K562 (cell line): ENCODE measurements around the gene MC1R. TPM values are rescaled to one million over a fixed set of nuclear protein-coding genes. Genes with fewer than 3 reads are reported as not detected.
A peak's percentile ranks its signal among the peaks of the same experiment; 100 is the strongest.

Experiments
- ATAC-seq: fragments of 200-7000 bp; cut with Tn5 transposase; 3 replicates; pipeline ENCODE4 v1.9.1; 2020; ENCODE audit warnings: moderate library complexity
- BruUV-seq: library from RNA; stranded (reverse); fragments of 400-500 nt; replicated peaks from 2 replicates; lab custom pipeline; 2021; lab: Mats Ljungman, UMichigan
- CTCF ChIA-PET: fragments of 300-600 bp; formaldehyde crosslinking; extraction: SDS; loops from one replicate; lab custom pipeline; 2021; ENCODE audit warnings: low intra/inter-chr PET ratio; lab: Yijun Ruan, JAX
- POLR2A ChIA-PET: fragments of 300-600, 350-650 bp; sonication (Branson Sonifier 250); formaldehyde crosslinking; extraction: SDS; loops from one replicate; lab custom pipeline; 2021; ENCODE audit warnings: antibody characterized with exemption, inconsistent platforms; lab: Yijun Ruan, JAX
- DNase-seq, 4 experiments: peaks; one replicate each; pipeline versions ENCODE4 v3.0.0 to v3.0.0-alpha.2; 2011 to 2018; ENCODE audit warnings: low spot score in 3 of 4, mixed read lengths in 3 of 4; ENCODE audit errors: extremely low read depth in 1 of 4
- FAIRE-seq: peaks from 2 replicates; lab custom pipeline; 2011; peaks lifted over from hg19 to GRCh38; lab: Jason Lieb, UNC
- H2AFZ ChIP-seq: 2 replicates; pipeline ENCODE4 v1.6.0; 2011; ENCODE audit warnings: low read depth, low read length, control low read depth, inconsistent platforms
- H3K27ac ChIP-seq: fragments of 200-600 bp; 3 replicates; pipeline ENCODE4 v1.8.0; 2011; ENCODE audit warnings: low read depth, mild to moderate bottlenecking, control low read depth, inconsistent platforms, low read length, moderate library complexity, mixed read lengths; ENCODE audit errors: extremely low read depth
- H3K27me3 ChIP-seq, 2 experiments: fragments of 300-600 bp in 1 of 2; 2 replicates in 1 of 2; 3 replicates in 1 of 2; pipeline versions ENCODE4 v1.6.0 to v1.8.0; 2011; ENCODE audit warnings: inconsistent platforms in 2 of 2, low read length in 2 of 2, mild to moderate bottlenecking in 1 of 2, mixed read lengths in 1 of 2, moderate library complexity in 1 of 2; ENCODE audit not compliant: control insufficient read depth in 2 of 2, insufficient read depth in 2 of 2
- H3K36me3 ChIP-seq: fragments of 300-600 bp; 3 replicates; pipeline ENCODE4 v1.8.0; 2011; ENCODE audit warnings: mild to moderate bottlenecking, low read length, inconsistent platforms; ENCODE audit not compliant: control insufficient read depth, insufficient read depth
- H3K4me1 ChIP-seq, 2 experiments: fragments of 200-600 bp in 1 of 2; replicated peaks in 1 of 2; 2 replicates in 1 of 2; 3 replicates in 1 of 2; pipeline versions ENCODE4 v1.5.1 to v1.8.0; 2011; ENCODE audit warnings: inconsistent platforms in 2 of 2, low read length in 2 of 2, mild to moderate bottlenecking in 1 of 2, mixed read lengths in 1 of 2, moderate library complexity in 1 of 2; ENCODE audit not compliant: control insufficient read depth in 2 of 2, insufficient read depth in 2 of 2
- H3K4me2 ChIP-seq: 2 replicates; pipeline ENCODE4 v1.6.1; 2011; ENCODE audit warnings: low read length, control low read depth, inconsistent platforms, mixed read lengths; ENCODE audit not compliant: insufficient read depth
- H3K4me3 ChIP-seq: fragments of 200-600 bp; sonication (generic), shearing (Covaris generic); 2 replicates; pipeline ENCODE4 v1.5.1; 2016; ENCODE audit warnings: control low read depth, inconsistent platforms
- H3K79me2 ChIP-seq: fragments of 200-600 bp; 3 replicates; pipeline ENCODE4 v1.8.0; 2011; ENCODE audit warnings: low read length, inconsistent platforms; ENCODE audit not compliant: control insufficient read depth, insufficient read depth
- H3K9ac ChIP-seq, 2 experiments: 2 replicates each; pipeline versions ENCODE4 v1.6.0 to v1.6.1; 2011; ENCODE audit warnings: low read depth in 2 of 2, low read length in 2 of 2, control low read depth in 1 of 2, inconsistent platforms in 1 of 2, mild to moderate bottlenecking in 1 of 2, mixed read lengths in 1 of 2; ENCODE audit not compliant: insufficient read depth in 1 of 2
- H3K9me1 ChIP-seq: one replicate; pipeline ENCODE4 v1.6.0; 2011; ENCODE audit warnings: inconsistent platforms, mild to moderate bottlenecking, low read length, moderate library complexity; ENCODE audit not compliant: control insufficient read depth, insufficient read depth
- H3K9me3 ChIP-seq: replicated peaks from 2 replicates; pipeline ENCODE4 v1.5.1; 2011; ENCODE audit warnings: low read depth, low read length, inconsistent platforms; ENCODE audit not compliant: control insufficient read depth, insufficient read depth
- H4K20me1 ChIP-seq: replicated peaks from 2 replicates; pipeline ENCODE4 v1.6.1; 2011; ENCODE audit warnings: low read length, inconsistent platforms, mixed read lengths; ENCODE audit not compliant: control insufficient read depth, insufficient read depth
- ZEB2 ChIP-seq: fragments of 450-650 bp; IDR thresholded peaks from 2 replicates; pipeline ENCODE4 v1.6.1; 2016
- WGBS: fragments of 100-300 bp; shearing (Covaris generic); methylation state at CpG from one replicate; pipeline ENCODE4 v1.1.6; 2016; ENCODE audit warnings: low coverage, mixed read lengths; ENCODE audit not compliant: insufficient coverage; ENCODE audit errors: missing lambda C conversion rate; 5-methylcytosine and 5-hydroxymethylcytosine counted together
- in situ Hi-C: fragments of 300-500 bp; cut with MboI; formaldehyde crosslinking; loops from 4 replicates; pipeline ENCODE4 v1.15.0; 2018; ENCODE audit warnings: inconsistent platforms, mixed read lengths
- intact Hi-C: fragments of 100-400 bp; cut with micrococcal nuclease; formaldehyde crosslinking; loops from 2 replicates; pipeline ENCODE4 v1.14.2; 2022
- polyA plus RNA-seq, 8 experiments: library from polyadenylated mRNA; depleted of rRNA in 4 of 8; stranded (reverse) in 5 of 8; unstranded in 3 of 8; fragments of >200 nt; fragmentation: Nextera tagmentation in 2 of 8; fragmentation: Illumina TruSeq in 1 of 8; extraction: Ambion mirVana in 2 of 8; extraction: Trizol in 1 of 8; gene quantifications; 2 replicates each; pipeline versions ENCODE4 v1.2.1 to v1.2.3, GENCODE V29; 2011 to 2014; ENCODE audit warnings: inconsistent platforms in 1 of 8, missing spikeins in 1 of 8
- total RNA-seq, 7 experiments: library from RNA; depleted of rRNA in 6 of 7; stranded (reverse); fragments of >200 nt in 6 of 7; fragmentation: Illumina TruSeq in 2 of 7; extraction: Trizol in 2 of 7; gene quantifications; 2 replicates each; pipeline versions ENCODE4 v1.2.1 to v1.2.3, GENCODE V29; 2011 to 2021; ENCODE audit warnings: low replicate concordance in 1 of 7
- TF ChIP-seq, protein P1 (sequence below): sonication (generic); formaldehyde crosslinking; IDR thresholded peaks from 2 replicates; pipeline ENCODE4 v1.8.1; 2023; ENCODE audit warnings: mild to moderate bottlenecking, missing genetic modification reagents
- TF ChIP-seq, protein P2 (sequence below), 2 experiments: fragments of 450-650 bp; IDR thresholded peaks; 2 replicates each; pipeline ENCODE4 v1.6.1; 2018; ENCODE audit warnings: mild to moderate bottlenecking in 2 of 2, low read depth in 1 of 2; ENCODE audit not compliant: partially characterized antibody in 2 of 2

The MC1R gene
- total and polyA plus RNA-seq, 9 of the 15 experiments (the other 6 are each of a cell fraction or from before 2014, with no cell fraction given): 0.14 to 5.3 (median 2.5) TPM; not detected in 1

DNA sequence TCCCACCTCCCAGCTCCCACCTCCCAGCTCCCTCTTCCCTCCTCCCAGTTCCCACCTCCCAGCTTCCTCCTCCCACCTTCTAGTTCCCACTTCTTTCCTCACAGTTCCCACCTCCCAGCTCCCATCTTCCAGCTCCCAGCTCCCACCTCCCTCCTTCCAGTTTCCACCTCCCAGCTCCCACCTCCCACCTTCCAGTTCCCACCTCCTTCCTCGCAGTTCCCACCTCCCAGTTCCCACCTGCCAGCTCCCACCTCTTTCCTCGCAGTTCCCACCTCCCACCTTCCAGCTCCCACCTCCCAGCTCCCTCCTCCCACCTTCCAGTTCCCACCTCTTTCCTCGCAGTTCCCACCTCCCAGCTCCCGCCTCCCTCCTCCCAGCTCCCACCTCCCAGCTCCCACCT is 10.4 kb upstream of the MC1R start:
- peaks cover 0 to 31% of the 10 kb centered on the region in 2 experiments; a peak in 2 of 5 replicates for H3K4me1 ChIP-seq
- no peak overlapping the region for H3K4me2 ChIP-seq
- no peaks in the 10 kb centered on the region for H3K27me3 ChIP-seq
- H3K36me3 ChIP-seq: peaks cover 80% of the 10 kb centered on the region; the same call in 2 of the 3 replicates
- DNase-seq: no peak
- no peak for TF ChIP-seq ZEB2
- no peaks in the 10 kb centered on the region for H4K20me1 ChIP-seq
- no peak overlapping the region for H2AFZ ChIP-seq
- in situ Hi-C loops (no loop called here), intact Hi-C loops (no loop called here)
- no peak overlapping the region for H3K4me3 ChIP-seq
- FAIRE-seq: no peak
- no peak overlapping the region for H3K9ac ChIP-seq
- no TSS peak for BruUV-seq
- ChIA-PET POLR2A (interaction anchor here (0.6 to 1.5 kb wide), 5 partner anchors 13 to 196 kb away, joined by 3 to 5 read pairs (median 3); no protein-coding TSS in a partner anchor), CTCF (no interaction called here)
- H3K27ac ChIP-seq: no peak overlapping the region
- H3K79me2 ChIP-seq: no peaks in the 10 kb centered on the region
- no peaks in the 10 kb centered on the region; the same call in 1 of the 2 replicates for H3K9me3 ChIP-seq
- ATAC-seq: no peak
- H3K9me1 ChIP-seq: no peaks in the 10 kb centered on the region
- WGBS: 100% methylated on average over 2 of the region's 4 CpGs

DNA sequence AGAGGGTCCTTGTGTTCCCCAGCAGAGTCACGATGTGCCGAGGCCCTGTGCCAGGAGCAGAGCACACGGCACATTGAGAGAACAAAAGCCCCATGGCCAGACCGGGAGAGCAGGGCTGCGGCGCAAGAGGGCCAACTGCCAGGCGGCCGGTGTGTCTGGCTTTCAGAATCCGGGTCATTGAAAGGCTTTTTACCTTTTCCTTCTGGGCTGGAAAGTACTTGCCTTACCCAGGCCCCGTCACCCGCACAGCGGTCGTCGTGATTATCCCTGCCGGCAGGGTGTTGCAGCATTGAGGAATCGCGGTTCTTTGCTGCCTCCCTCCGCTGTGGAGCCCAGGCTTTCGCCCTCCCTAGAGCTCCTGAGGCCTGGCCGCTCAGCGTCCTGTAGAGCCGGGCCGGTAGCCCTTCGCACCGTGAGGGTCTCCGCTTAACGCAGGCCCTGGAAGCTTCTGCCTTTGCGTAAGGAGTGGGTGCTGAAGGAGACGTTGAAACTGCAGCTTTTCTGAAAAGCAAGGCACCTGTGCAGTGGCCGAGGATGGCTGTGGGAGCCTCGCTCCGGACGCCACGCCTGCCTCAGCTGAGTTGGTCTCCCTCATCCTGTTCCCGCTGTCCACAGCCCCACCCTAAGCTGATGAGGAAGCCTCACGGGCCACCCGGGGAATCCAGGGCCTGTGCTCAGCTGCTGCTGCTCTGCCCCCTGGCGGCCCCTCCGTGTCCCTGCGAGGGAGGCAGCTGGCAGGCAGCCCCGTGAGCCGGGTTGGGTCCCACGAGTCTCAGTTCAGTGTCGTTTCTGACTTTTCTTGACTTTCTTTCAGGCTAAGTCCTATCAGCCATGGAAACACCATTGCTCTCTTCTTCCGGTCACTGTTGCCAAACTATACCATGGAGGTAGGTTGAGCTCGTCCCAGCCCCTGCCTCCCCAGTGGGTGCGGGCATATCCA is 8.6 kb upstream of the MC1R start:
- FAIRE-seq (peak; percentile 85), DNase-seq (peak; percentile 71 to 82 (median 80)), ATAC-seq (peak; percentile 98)
- Histone ChIP-seq H3K4me2 (no peak overlapping the region), H2AFZ (no peak overlapping the region), H3K4me1 (peaks cover 0 to 37% of the 10 kb centered on the region in 2 experiments; a peak in 2 of 5 replicates), H4K20me1 (no peaks in the 10 kb centered on the region), H3K9me3 (no peaks in the 10 kb centered on the region; the same call in 1 of the 2 replicates), H3K9me1 (no peaks in the 10 kb centered on the region), H3K36me3 (peaks cover 65% of the 10 kb centered on the region; the same call in 2 of the 3 replicates), H3K9ac (no peak overlapping the region; a peak in 2 of 4 replicates), H3K79me2 (no peaks in the 10 kb centered on the region), H3K27me3 (no peaks in the 10 kb centered on the region), H3K27ac (no peak overlapping the region), H3K4me3 (no peak overlapping the region)
- ChIA-PET CTCF (interaction anchor here (0.6 kb wide), 1 partner anchor 22 kb away, joined by 4 read pairs; no protein-coding TSS in a partner anchor), POLR2A (interaction anchor here (0.5 to 4.2 kb wide), 8 partner anchors 9 to 212 kb away, joined by 3 to 19 read pairs (median 3); partner anchors contain the start of genes MC1R and TUBB3)
- intact Hi-C loops: loop anchor here (5.0 kb wide), 1 partner anchor 208 kb away; the partner anchor contains the start of gene SPATA2L
- BruUV-seq: no TSS peak
- WGBS: 65% methylated on average over 39 of the region's 47 CpGs
- in situ Hi-C loops: no loop called here
- TF ChIP-seq, protein P1, sequence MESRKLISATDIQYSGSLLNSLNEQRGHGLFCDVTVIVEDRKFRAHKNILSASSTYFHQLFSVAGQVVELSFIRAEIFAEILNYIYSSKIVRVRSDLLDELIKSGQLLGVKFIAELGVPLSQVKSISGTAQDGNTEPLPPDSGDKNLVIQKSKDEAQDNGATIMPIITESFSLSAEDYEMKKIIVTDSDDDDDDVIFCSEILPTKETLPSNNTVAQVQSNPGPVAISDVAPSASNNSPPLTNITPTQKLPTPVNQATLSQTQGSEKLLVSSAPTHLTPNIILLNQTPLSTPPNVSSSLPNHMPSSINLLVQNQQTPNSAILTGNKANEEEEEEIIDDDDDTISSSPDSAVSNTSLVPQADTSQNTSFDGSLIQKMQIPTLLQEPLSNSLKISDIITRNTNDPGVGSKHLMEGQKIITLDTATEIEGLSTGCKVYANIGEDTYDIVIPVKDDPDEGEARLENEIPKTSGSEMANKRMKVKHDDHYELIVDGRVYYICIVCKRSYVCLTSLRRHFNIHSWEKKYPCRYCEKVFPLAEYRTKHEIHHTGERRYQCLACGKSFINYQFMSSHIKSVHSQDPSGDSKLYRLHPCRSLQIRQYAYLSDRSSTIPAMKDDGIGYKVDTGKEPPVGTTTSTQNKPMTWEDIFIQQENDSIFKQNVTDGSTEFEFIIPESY (CRISPR knock-in tag): peak; percentile 42; the same call in 1 of the 2 replicates
- TF ChIP-seq, protein P2, sequence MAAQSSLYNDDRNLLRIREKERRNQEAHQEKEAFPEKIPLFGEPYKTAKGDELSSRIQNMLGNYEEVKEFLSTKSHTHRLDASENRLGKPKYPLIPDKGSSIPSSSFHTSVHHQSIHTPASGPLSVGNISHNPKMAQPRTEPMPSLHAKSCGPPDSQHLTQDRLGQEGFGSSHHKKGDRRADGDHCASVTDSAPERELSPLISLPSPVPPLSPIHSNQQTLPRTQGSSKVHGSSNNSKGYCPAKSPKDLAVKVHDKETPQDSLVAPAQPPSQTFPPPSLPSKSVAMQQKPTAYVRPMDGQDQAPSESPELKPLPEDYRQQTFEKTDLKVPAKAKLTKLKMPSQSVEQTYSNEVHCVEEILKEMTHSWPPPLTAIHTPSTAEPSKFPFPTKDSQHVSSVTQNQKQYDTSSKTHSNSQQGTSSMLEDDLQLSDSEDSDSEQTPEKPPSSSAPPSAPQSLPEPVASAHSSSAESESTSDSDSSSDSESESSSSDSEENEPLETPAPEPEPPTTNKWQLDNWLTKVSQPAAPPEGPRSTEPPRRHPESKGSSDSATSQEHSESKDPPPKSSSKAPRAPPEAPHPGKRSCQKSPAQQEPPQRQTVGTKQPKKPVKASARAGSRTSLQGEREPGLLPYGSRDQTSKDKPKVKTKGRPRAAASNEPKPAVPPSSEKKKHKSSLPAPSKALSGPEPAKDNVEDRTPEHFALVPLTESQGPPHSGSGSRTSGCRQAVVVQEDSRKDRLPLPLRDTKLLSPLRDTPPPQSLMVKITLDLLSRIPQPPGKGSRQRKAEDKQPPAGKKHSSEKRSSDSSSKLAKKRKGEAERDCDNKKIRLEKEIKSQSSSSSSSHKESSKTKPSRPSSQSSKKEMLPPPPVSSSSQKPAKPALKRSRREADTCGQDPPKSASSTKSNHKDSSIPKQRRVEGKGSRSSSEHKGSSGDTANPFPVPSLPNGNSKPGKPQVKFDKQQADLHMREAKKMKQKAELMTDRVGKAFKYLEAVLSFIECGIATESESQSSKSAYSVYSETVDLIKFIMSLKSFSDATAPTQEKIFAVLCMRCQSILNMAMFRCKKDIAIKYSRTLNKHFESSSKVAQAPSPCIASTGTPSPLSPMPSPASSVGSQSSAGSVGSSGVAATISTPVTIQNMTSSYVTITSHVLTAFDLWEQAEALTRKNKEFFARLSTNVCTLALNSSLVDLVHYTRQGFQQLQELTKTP (IDR thresholded peaks at IDR 0.05; ENCODE audit: low read depth in 1 of 2, partially characterized antibody in 2 of 2): no peak
